Skin of body (tissue), 2 donors: Measurements from ENCODE around the gene PLB1. TPM values are rescaled to one million over a fixed set of nuclear protein-coding genes. Genes with fewer than 3 reads are reported as not detected.

Experiments used
- DNase-seq: peaks from one replicate; lab custom pipeline; 2025; lab: John Stamatoyannopoulos, UW
- total RNA-seq: library from RNA; depleted of rRNA; stranded (reverse); fragments of >200 nt; gene quantifications from one replicate; pipeline ENCODE4 v1.2.3, GENCODE V29; 2014

The PLB1 gene
- total RNA-seq, 1 donor from 2014 or later, result 7.2 TPM

DNA sequence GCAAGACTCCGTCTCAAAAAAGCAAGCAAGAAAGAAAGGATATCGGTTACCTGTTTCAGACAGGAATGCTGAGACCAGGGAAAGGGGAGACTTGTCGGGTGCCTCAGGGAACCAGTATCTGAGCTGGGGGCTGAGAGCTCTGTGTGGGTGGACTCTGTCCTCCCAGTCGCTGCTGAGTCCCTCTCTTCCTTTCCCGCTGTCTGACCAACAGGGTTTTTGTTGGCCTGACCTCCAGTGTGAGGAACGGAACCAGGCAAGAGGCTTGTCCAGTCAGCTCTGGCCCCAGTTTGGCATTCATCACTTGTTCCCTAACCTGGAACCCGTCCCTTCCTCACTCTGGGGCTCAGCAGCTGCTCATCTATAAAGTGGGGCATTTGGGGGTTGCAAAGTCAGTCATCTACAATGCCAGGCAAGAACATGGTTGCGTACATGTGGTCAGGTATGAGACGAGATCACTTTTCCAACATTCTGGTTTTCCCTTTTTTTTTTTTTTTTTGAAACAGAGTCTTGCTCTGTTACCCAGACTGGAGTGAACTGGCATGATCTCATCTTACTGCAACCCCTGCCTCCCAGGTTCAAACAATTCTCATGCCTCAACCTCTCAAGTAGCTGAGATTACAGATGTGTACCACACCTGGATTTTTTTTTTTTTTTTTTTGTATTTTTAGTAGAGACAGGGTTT lies 116.4 kb downstream of the PLB1 start:
- no peak for DNase-seq

DNA sequence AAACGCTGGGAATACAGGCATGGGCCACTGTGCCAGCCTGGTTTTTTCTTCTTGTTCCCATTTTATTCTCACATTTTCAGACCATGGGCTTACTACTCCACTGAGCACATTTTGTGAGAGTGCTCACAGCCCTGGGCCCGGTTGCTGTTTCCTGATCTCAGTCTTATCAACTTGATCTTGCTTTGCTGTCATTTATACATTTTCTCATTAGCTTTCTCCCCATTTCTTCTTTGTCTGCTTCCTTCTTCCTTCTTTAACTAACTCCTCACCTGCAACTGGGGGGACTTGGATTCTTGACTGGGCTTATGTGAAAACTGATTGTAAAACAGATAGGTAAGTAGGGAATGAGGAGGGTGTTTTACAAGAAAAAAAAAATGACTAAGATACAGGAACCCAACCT lies 117.3 kb downstream of the PLB1 start:
- DNase-seq, result no peak

GRCh38 chr2:28613633-28614501 lies 118.0 kb downstream of the PLB1 start:
- peak; percentile 32 for DNase-seq

DNA sequence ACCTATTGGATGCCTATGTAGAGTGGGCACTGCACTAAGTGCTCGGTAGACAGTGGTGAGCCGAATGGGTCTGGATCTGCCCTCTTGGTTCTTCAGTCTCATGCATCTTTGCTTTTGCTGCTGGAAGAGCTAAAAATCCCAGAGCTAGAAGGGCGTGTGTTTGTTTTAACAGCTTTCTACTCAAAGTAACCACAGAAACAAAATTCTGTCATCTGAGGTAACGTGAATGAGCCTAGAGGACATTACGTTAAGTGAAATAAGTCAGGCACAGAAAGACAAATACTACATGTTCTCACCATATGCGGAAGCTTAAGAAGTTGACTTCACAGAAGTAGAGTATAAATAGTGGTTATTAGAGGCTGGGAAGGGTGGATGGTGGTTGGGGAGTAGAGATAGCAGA lies 119.8 kb downstream of the PLB1 start:
- peak; percentile 47 for DNase-seq

- no peak for DNase-seq
Observed at GRCh38 chr2:28616396-28616999, 120.6 kb downstream of the PLB1 start.

DNA sequence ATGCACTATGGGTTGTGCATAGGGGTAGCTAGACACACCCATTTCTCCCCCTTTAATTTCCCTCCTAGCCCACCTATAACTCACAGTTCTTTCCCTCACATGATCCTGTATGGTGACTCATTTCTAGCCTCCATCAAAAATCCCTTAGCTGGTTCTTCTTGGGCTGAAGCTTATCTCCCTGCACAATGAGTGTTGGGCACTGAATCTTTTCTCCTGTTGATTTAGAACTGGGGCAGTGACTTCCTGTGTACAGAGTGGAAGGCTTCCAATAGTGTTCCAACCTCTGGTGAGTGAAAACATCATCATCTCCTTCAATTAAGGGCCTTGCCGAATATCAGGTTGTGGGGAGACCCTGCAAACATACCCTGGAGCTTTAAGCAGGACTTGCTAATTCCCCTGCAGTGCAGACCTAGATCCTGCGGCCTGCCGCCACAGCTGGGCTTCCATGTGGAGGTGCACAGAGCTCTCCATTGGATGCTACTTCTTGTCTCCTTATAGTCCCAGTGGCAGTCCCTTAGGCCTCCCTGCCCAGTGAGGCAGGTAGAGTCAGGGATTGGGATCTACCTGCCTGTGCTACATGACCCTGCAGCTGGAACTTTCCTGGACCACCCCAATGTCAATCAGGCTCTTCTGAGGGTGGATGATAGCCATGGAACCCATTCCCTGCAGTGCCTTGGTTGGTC lies 121.8 kb downstream of the PLB1 start:
- DNase-seq, result no peak

DNA sequence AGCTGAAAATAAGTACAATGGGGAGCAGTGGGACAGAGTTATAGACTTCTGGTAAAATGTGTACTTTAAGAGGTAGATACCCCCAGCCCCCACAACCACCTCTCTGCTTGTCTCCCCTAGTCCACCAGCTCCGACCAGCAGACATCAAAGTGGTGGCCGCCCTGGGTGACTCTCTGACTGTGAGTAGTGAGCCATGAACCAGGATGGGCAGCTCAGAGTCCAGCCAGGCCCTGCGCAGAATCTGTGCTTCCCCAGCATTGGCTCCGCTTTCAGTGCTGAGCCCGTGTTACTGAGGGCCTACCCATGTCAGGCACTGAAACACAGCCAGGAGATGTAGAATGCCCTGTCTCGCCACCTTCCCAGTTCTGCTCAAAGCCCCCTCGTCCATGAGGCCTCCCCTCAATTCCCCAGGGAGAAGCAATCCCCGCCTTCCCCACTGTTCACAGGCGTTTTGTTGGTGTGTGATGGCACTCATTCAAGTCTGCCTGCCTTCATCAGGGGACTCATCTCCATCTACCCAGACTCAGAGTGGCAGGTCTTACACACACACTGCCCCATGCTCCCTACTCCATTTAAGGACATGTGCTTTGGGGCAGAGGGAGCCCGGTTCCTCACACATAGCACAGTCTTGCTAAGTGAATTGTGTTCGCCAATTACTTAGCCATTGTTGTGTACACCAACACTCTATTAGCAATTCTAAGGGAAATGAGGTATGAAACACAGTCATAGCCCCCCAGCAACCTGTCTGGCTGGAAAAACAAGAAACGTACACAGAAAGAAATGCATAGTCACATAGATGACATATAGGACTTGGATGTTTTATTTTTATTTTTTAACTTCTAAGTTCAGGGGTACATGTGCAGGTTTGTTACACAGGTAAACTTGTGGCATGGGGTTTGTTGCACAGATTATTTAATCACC lies 122.6 kb downstream of the PLB1 start:
- no peak for DNase-seq

- DNase-seq, result peak; percentile 57
Observed at GRCh38 chr2:28619213-28620196, 123.6 kb downstream of the PLB1 start.

DNA sequence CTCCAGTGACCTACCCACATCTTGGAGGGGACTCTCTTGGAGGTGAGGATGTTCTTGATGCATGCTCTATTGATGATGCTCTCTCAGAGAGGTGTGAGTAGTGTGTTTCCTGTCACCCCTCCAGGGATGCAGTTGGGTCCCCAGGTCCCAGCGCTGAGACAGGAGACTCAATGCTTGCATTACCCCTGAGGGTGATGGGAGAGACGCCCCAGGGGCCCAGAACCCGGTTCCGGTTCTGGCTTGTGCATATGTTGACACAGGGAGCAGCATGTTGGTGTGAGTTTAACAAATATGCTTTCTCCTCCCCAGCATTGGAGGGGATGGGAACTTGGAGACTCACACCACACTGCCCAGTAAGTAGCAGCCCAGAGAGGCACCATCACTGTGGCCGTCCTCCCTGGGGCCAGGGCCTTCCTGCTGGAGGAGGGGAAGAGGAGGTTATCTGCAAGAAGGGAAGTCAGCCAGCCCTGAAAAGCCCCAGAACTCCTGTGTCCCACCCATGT lies 124.5 kb downstream of the PLB1 start:
- DNase-seq, result no peak

GRCh38 chr2:28620801-28621171 lies 124.9 kb downstream of the PLB1 start:
- DNase-seq, result no peak

DNA sequence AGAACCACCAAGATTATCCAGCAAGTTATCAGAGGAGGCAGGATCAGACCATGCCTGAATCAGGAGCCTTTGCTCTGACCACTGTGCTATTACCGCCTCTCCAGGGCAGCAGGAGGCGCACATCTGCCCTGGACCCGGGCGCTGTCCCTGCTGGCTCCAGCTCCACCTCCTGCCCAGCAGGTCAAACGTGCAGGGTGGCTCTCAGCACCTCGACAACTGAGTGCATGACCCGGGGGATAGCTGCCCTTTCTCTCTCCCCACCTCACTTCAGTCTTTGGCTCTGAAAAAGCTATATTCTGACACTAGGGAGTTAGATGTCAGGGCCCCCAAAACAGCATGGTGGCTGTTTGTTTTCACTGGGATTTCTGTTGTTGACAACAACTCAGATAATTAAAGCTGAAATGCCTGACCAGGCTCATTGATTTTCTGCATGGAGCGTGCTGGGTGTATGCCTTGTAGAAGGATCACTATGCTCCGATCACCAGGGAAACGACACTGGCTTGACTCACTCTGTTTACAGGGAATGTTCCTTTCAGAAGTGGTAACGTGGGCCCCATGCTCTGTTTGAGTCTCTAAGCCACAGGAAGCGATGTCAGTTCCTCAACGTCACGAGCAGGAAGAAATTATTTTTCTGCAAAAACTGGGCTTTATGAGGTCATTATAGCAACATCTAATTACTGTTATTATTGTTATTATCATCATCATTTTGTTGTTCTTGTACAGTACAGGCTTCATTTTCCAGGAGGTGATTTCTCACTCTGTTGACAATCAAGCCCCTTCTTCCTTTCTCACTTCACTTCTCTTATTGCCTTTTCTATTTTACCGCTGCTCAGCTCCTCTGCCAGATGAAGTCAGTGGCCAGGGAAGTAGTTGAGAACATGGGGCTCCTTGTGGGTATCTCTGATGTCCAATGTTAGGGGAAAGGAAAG lies 125.6 kb downstream of the PLB1 start:
- DNase-seq, result peak; percentile 92

DNA sequence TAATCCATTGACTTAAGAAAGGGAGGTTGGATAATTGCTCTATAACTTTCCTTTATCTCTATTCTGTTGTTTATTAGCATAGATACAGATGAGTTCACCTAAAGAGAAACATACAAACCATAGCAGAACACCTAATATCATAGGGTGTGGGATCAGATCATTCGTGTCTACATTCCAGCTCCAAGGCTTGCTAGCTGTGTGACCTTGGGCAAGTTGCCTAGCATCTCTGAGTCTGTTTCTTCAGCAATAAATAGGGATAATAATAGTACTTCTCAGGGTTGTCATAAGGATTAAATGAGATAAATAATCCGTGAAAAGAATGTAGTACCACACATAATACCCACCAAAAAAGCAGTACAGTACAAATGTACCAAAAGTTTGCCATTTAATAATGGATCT lies 126.2 kb downstream of the PLB1 start:
- no peak for DNase-seq

GRCh38 chr2:28623582-28624405 lies 127.9 kb downstream of the PLB1 start:
- DNase-seq, result no peak

GRCh38 chr2:28624436-28624792 lies 128.6 kb downstream of the PLB1 start:
- DNase-seq, result no peak

- peak; percentile 29 for DNase-seq
Observed at GRCh38 chr2:28624793-28625701, 129.2 kb downstream of the PLB1 start.

DNA sequence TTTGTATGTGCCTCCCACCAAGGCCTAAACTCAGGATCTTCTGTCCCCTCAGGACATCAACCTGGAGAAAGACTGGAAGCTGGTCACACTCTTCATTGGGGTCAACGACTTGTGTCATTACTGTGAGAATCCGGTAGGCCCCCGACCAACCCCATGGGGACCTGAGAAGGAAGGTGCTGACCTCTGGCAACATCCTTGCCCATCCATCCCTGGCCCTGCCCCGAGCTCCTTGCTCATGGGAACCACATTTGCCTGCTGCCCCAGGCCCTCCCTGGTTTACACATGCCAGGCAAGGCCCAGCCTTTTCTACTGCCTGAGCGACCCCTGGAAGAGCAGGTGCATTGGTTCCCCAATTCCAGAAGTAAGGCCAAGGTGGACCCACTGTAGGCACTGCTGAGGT lies 130.5 kb downstream of the PLB1 start:
- DNase-seq, result no peak
